Sigmoid colon (tissue), 7 donors: ENCODE results near the gene NPR1. TPM values are rescaled to one million over a fixed set of nuclear protein-coding genes. Genes with fewer than 3 reads are reported as not detected.

Experiments used
- DNase-seq: peaks from one replicate; pipeline ENCODE4 v3.0.0-alpha.2; 2019
- H3K27ac ChIP-seq, 4 donors: fragments of 200-600 bp; sonication (generic); one replicate each; pipeline ENCODE4 v1.5.1; 2016 to 2019; ENCODE audit warnings: mild to moderate bottlenecking in 1 of 4
- H3K27me3 ChIP-seq, 3 donors: fragments of 200-600 bp; sonication (generic); one replicate each; pipeline ENCODE4 v1.5.1; 2019; ENCODE audit warnings: mild to moderate bottlenecking in 1 of 3
- H3K36me3 ChIP-seq, 4 donors: fragments of 200-600 bp; sonication (generic); one replicate each; pipeline ENCODE4 v1.5.1; 2016 to 2019
- H3K4me1 ChIP-seq, 4 donors: fragments of 200-600 bp; sonication (generic); one replicate each; pipeline ENCODE4 v1.5.1; 2017 to 2019
- H3K4me3 ChIP-seq, 4 donors: fragments of 200-600 bp; sonication (generic); one replicate each; pipeline ENCODE4 v1.5.1; 2017 to 2019; ENCODE audit warnings: mild to moderate bottlenecking in 2 of 4, moderate library complexity in 1 of 4
- H3K9me3 ChIP-seq, 4 donors: fragments of 200-600 bp in 3 of 4; sonication (generic) in 3 of 4; one replicate each; pipeline versions ENCODE4 v1.5.1 to v1.6.1; 2013 to 2019
- EP300 ChIP-seq, 4 donors: sonication (generic); formaldehyde crosslinking; IDR thresholded peaks; one replicate each; pipeline ENCODE4 v1.6.1; 2017; ENCODE audit warnings: antibody characterized with exemption in 4 of 4
- POLR2A ChIP-seq, 2 donors: fragments of 450-650 bp; IDR thresholded peaks; one replicate each; pipeline ENCODE4 v1.6.1; 2016; ENCODE audit warnings: antibody characterized with exemption in 2 of 2, mild to moderate bottlenecking in 2 of 2, moderate library complexity in 2 of 2
- POLR2AphosphoS5 ChIP-seq, 4 donors: sonication (generic); formaldehyde crosslinking; IDR thresholded peaks; one replicate each; pipeline ENCODE4 v1.6.1; 2017; ENCODE audit warnings: antibody characterized with exemption in 4 of 4
- WGBS, 2 donors: extraction: QIAGEN DNeasy Blood & Tissue Kit; methylation state at CpG; one replicate each; pipeline ENCODE4 v1.1.7; 2013; 5-methylcytosine and 5-hydroxymethylcytosine counted together
- intact Hi-C: fragments of 100-400 bp; cut with DNase I; formaldehyde crosslinking; loops from one replicate; pipeline ENCODE4 v1.15.1; 2023
- polyA plus RNA-seq, 3 donors: library from polyadenylated mRNA; stranded (reverse); fragments of 200-250 nt; gene quantifications; one replicate each; pipeline ENCODE4 v1.2.3, GENCODE V29; 2013
- small RNA-seq, 3 donors: library from RNA; depleted of rRNA; stranded (forward); fragments of <200 nt; gene quantifications; one replicate each; pipeline ENCODE3, GENCODE V24; 2016
- total RNA-seq, 4 donors: library from RNA; depleted of rRNA; stranded (reverse); fragments of >200 nt; gene quantifications; one replicate each; pipeline ENCODE4 v1.1.0, GENCODE V29; 2016
- TF ChIP-seq, protein P1 (sequence below), 4 experiments: fragments of 450-650 bp in 3 of 4; fragments of 200-600 bp in 1 of 4; IDR thresholded peaks; one replicate each; pipeline ENCODE4 v1.5.1; 2016 to 2019; ENCODE audit warnings: antibody characterized with exemption in 4 of 4, mild to moderate bottlenecking in 3 of 4, moderate library complexity in 2 of 4
- donor health status: healthy with polysubstance abuse.
- donor health status: Bipolar disorder and iron deficiency.
- donor health status: healthy.

The NPR1 gene
- total and polyA plus RNA-seq, 7 donors, result 0.23 to 36.2 (median 11.1) TPM

DNA sequence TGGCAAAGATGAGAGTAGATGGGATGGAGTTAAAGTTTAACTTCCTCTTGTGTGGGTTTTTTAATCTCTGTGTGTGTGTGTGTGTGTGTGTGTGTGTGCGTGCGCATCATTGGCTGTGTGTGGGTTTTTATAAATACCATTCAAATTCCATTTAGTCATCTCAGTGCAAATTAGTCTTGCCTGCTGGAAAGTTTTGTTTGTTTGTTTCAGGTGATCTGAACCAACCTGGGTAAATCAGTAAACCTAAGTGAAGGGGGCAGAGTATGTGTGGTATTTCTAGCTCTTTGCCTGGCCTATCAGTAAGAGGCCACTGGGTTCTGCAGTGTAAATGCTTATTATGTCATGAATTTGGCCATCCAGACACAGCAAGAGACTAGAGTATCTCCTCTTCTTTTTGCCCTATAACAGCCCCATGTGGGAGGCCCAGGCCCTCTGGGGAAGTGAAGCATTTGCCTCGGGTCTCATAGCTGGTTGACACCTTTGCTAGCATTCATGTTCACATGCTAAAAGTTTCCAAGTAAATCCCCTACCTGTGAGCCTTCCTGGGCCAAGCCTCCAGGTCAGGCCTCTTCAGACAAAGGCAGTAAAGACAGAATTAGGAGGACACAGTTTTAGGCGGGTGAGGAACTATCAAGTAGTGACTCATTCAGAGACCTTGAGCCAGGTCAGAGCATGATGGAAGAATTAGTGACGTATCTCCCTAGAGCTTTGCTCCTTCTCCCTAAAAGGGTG lies 64.1 kb downstream of the NPR1 start:
- Histone ChIP-seq H3K9me3 (no peaks in the 10 kb centered on the region), H3K4me3 (no peak overlapping the region), H3K27me3 (no peaks in the 10 kb centered on the region), H3K4me1 (peaks cover 0 to 38% (median 3%) of the 10 kb centered on the region in 4 donors), H3K27ac (peak overlapping the region in 2 of 4 donors; percentile 15 to 16), H3K36me3 (peaks cover 9 to 87% (median 26%) of the 10 kb centered on the region in 4 donors)
- no peak for DNase-seq
- TF ChIP-seq, protein P1, sequence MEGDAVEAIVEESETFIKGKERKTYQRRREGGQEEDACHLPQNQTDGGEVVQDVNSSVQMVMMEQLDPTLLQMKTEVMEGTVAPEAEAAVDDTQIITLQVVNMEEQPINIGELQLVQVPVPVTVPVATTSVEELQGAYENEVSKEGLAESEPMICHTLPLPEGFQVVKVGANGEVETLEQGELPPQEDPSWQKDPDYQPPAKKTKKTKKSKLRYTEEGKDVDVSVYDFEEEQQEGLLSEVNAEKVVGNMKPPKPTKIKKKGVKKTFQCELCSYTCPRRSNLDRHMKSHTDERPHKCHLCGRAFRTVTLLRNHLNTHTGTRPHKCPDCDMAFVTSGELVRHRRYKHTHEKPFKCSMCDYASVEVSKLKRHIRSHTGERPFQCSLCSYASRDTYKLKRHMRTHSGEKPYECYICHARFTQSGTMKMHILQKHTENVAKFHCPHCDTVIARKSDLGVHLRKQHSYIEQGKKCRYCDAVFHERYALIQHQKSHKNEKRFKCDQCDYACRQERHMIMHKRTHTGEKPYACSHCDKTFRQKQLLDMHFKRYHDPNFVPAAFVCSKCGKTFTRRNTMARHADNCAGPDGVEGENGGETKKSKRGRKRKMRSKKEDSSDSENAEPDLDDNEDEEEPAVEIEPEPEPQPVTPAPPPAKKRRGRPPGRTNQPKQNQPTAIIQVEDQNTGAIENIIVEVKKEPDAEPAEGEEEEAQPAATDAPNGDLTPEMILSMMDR (IDR thresholded peaks at IDR 0.05), result no peak
- TF ChIP-seq POLR2A (IDR thresholded peaks at IDR 0.05), result no peak
- no peak for TF ChIP-seq POLR2AphosphoS5 (IDR thresholded peaks at IDR 0.05)
- TF ChIP-seq EP300 (IDR thresholded peaks at IDR 0.05), result no peak
- intact Hi-C loops, result no loop called here
- 51 to 63% methylated on average over 5 of the region's 5 CpGs for WGBS, 2 donors

Small RNA genes lying within 50 kb of the gene (small RNA-seq; reads per million reads assigned to genes)
- gene MIR8083 (0 reads per million in 3 donors), gene RF00019 (0 reads per million in 3 donors), gene RN7SL372P (0 reads per million in 3 donors)

Other genes starting within 250 kb of the NPR1 start
- not detected for gene S100A7, start 218.0 kb upstream of the NPR1 start, total RNA-seq
- gene S100A7, start 218.0 kb upstream of the NPR1 start, polyA plus RNA-seq, result not detected
- gene S100A6, start 142.7 kb upstream of the NPR1 start, total RNA-seq, result 1,000 to 10,000 TPM in 1 of 4 donors, 100 to 1,000 TPM in 3; 445 to 1,159 (median 590) TPM
- 1,000 to 10,000 TPM; 4,079 to 7,223 (median 4,178) TPM for gene S100A6, start 142.7 kb upstream of the NPR1 start, polyA plus RNA-seq
- not detected for gene S100A5, start 137.8 kb upstream of the NPR1 start, total RNA-seq
- not detected for gene S100A5, start 137.8 kb upstream of the NPR1 start, polyA plus RNA-seq
- 100 to 1,000 TPM; 189 to 486 (median 288) TPM for gene S100A4, start 132.9 kb upstream of the NPR1 start, total RNA-seq
- gene S100A4, start 132.9 kb upstream of the NPR1 start, polyA plus RNA-seq, result 100 to 1,000 TPM; 304 to 499 (median 336) TPM
- gene S100A3, start 129.4 kb upstream of the NPR1 start, total RNA-seq, result 1 to 10 TPM; 1.1 to 4.3 (median 2.2) TPM
- 1 to 10 TPM; 1.4 to 3.9 (median 3.6) TPM for gene S100A3, start 129.4 kb upstream of the NPR1 start, polyA plus RNA-seq
- gene S100A2, start 112.8 kb upstream of the NPR1 start, total RNA-seq, result 1 to 10 TPM in 1 of 4 donors, under 1 TPM in 1, not detected in 2; 0.68 to 1.8 TPM
- 10 to 100 TPM in 1 of 3 donors, 1 to 10 TPM in 2; 1.8 to 16.2 (median 2.3) TPM for gene S100A2, start 112.8 kb upstream of the NPR1 start, polyA plus RNA-seq
- gene S100A16, start 65.6 kb upstream of the NPR1 start, total RNA-seq, result 10 to 100 TPM; 35.6 to 49.9 (median 39.7) TPM
- 100 to 1,000 TPM; 332 to 492 (median 370) TPM for gene S100A16, start 65.6 kb upstream of the NPR1 start, polyA plus RNA-seq
- 1 to 10 TPM in 1 of 4 donors, under 1 TPM in 1, not detected in 2; 0.82 to 1.8 TPM for gene S100A14, start 62.4 kb upstream of the NPR1 start, total RNA-seq
- gene S100A14, start 62.4 kb upstream of the NPR1 start, polyA plus RNA-seq, result 1,000 to 10,000 TPM in 1 of 3 donors, 100 to 1,000 TPM in 2; 789 to 1,144 (median 825) TPM
- gene S100A13, start 51.2 kb upstream of the NPR1 start, total RNA-seq, result 100 to 1,000 TPM in 3 of 4 donors, 10 to 100 TPM in 1; 86.3 to 305 (median 278) TPM
- gene S100A13, start 51.2 kb upstream of the NPR1 start, polyA plus RNA-seq, result 100 to 1,000 TPM; 113 to 302 (median 126) TPM
- 10 to 100 TPM in 2 of 4 donors, 1 to 10 TPM in 2; 2.3 to 22.2 (median 10.9) TPM for gene S100A1, start 50.3 kb upstream of the NPR1 start, total RNA-seq
- 1 to 10 TPM; 3.2 to 6.6 (median 4.4) TPM for gene S100A1, start 50.3 kb upstream of the NPR1 start, polyA plus RNA-seq
- 10 to 100 TPM; 44.8 to 57.8 (median 50.2) TPM for gene CHTOP, start 44.6 kb upstream of the NPR1 start, total RNA-seq
- 10 to 100 TPM; 35.4 to 65.4 (median 38.6) TPM for gene CHTOP, start 44.6 kb upstream of the NPR1 start, polyA plus RNA-seq
- 10 to 100 TPM; 51.2 to 94.5 (median 85.7) TPM for gene SNAPIN, start 20.0 kb upstream of the NPR1 start, total RNA-seq
- 10 to 100 TPM; 30.0 to 38.6 (median 34.2) TPM for gene SNAPIN, start 20.0 kb upstream of the NPR1 start, polyA plus RNA-seq
- 10 to 100 TPM; 59.8 to 94.0 (median 79.7) TPM for gene ILF2, start 7.7 kb upstream of the NPR1 start, total RNA-seq
- 100 to 1,000 TPM in 2 of 3 donors, 10 to 100 TPM in 1; 88.3 to 166 (median 132) TPM for gene ILF2, start 7.7 kb upstream of the NPR1 start, polyA plus RNA-seq
- 10 to 100 TPM; 31.4 to 53.7 (median 37.3) TPM for gene INTS3, start 49.4 kb downstream of the NPR1 start, total RNA-seq
- gene INTS3, start 49.4 kb downstream of the NPR1 start, polyA plus RNA-seq, result 10 to 100 TPM in 1 of 3 donors, 1 to 10 TPM in 2; 5.4 to 30.8 (median 6.2) TPM
- 10 to 100 TPM; 19.7 to 45.7 (median 23.9) TPM for gene SLC27A3, start 96.7 kb downstream of the NPR1 start, total RNA-seq
- 10 to 100 TPM in 2 of 3 donors, 1 to 10 TPM in 1; 1.6 to 23.4 (median 15.0) TPM for gene SLC27A3, start 96.7 kb downstream of the NPR1 start, polyA plus RNA-seq
- gene GATAD2B, start 244.3 kb downstream of the NPR1 start, total RNA-seq, result 10 to 100 TPM; 16.4 to 37.4 (median 19.8) TPM
- gene GATAD2B, start 244.3 kb downstream of the NPR1 start, polyA plus RNA-seq, result 1 to 10 TPM; 1.8 to 7.9 (median 3.9) TPM